ENCODE measurements around the gene PCSK2. TPM values are rescaled to one million over a fixed set of nuclear protein-coding genes. Genes with fewer than 3 reads are reported as not detected.

The PCSK2 gene
- total RNA-seq, 1 experiment from 2014 or later: not detected

DNA sequence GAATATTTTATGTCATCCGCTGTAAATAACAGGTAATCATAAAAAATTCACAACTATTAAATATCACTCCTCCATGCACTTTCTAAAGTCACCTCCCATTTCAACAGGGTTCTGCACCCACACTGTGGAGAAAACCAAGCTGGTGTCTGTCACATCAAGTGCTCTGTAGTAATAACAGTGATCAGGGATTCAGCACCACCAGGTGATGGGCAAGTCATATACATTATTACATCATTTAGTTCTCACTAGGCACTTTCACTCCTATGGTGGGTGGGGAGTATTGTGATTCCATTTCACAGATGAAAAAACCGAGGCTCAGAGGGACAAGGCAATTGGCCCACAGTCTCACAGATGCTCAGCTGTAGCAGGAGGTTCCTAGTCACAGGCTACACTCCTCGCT is 295.7 kb downstream of the PCSK2 start:
- Histone ChIP-seq H3K9me3 (ENCODE audit: insufficient read depth, low read depth) (no peaks in the 10 kb centered on the region), H3K27me3 (ENCODE audit: insufficient read depth, low read depth) (no peaks in the 10 kb centered on the region), H3K27ac (no peak overlapping the region), H3K9me2 (ENCODE audit: insufficient read depth) (peaks cover 3% of the 10 kb centered on the region), H3F3A (ENCODE audit: insufficient read depth, low read depth) (no peaks in the 10 kb centered on the region), H4K20me1 (ENCODE audit: insufficient read depth) (no peaks in the 10 kb centered on the region), H3K4me2 (no peak overlapping the region), H3K4me1 (replicated peaks; ENCODE audit: insufficient read depth) (no peaks in the 10 kb centered on the region), H3K4me3 (no peak overlapping the region), H3K36me3 (ENCODE audit: low read depth) (no peaks in the 10 kb centered on the region), H3K79me2 (ENCODE audit: low read depth) (no peaks in the 10 kb centered on the region), H2AFZ (no peak overlapping the region)
- DNase-seq: no peak
- POLR2A ChIA-PET (ENCODE audit: unreplicated experiment): no interaction called here
- intact Hi-C loops (cut with micrococcal nuclease; ENCODE audit: unreplicated experiment): loop anchor here (5.0 kb wide), 1 partner anchor 415 kb away; no protein-coding TSS in a partner anchor
- no peak for TF ChIP-seq CTCF (conservative IDR thresholded peaks at IDR 0.05)
- TF ChIP-seq EZH2 (IDR thresholded peaks at IDR 0.05; ENCODE audit: low read depth): no peak
- no TSS peak for BruUV-seq (replicated peaks)
- CTCF ChIA-PET: no interaction called here

DNA sequence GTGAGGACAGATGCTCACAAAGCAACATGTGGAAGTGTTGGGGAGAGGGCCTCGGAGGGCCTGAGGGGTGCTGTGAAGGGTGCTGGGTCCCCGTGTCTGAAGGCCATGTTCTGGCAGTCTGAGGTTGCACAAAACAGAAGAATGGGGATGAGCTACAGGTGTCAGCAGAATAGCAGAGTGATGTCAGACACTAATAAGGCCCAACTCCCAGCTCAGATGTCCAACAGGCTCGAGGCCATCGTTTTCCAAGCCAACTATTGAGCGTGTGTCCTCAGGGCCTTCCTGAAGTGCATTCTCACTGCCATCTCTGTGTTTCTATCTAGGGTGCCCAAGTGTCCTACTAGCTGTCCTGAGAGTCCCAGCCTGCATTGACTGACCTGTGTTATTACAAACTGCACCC is 296.5 kb downstream of the PCSK2 start:
- DNase-seq: no peak
- no peaks in the 10 kb centered on the region for H4K20me1 ChIP-seq (ENCODE audit: insufficient read depth)
- H3K27me3 ChIP-seq (ENCODE audit: insufficient read depth, low read depth): no peaks in the 10 kb centered on the region
- no TSS peak for BruUV-seq (replicated peaks)
- H3K9me3 ChIP-seq (ENCODE audit: insufficient read depth, low read depth): no peaks in the 10 kb centered on the region
- H3K36me3 ChIP-seq (ENCODE audit: low read depth): no peaks in the 10 kb centered on the region
- H3K79me2 ChIP-seq (ENCODE audit: low read depth): no peaks in the 10 kb centered on the region
- ChIA-PET POLR2A (ENCODE audit: unreplicated experiment) (no interaction called here), CTCF (no interaction called here)
- H3F3A ChIP-seq (ENCODE audit: insufficient read depth, low read depth): no peaks in the 10 kb centered on the region
- no peak overlapping the region for H2AFZ ChIP-seq
- intact Hi-C loops (cut with micrococcal nuclease; ENCODE audit: unreplicated experiment): loop anchor here (5.0 kb wide), 1 partner anchor 414 kb away; no protein-coding TSS in a partner anchor
- H3K4me1 ChIP-seq (replicated peaks; ENCODE audit: insufficient read depth): no peaks in the 10 kb centered on the region
- H3K4me3 ChIP-seq: no peak overlapping the region
- H3K9me2 ChIP-seq (ENCODE audit: insufficient read depth): peaks cover 3% of the 10 kb centered on the region
- TF ChIP-seq EZH2 (IDR thresholded peaks at IDR 0.05; ENCODE audit: low read depth): no peak
- H3K4me2 ChIP-seq: no peak overlapping the region
- H3K27ac ChIP-seq: no peak overlapping the region

- intact Hi-C loops (cut with micrococcal nuclease; ENCODE audit: unreplicated experiment): loop anchor here (5.0 kb wide), 1 partner anchor 413 kb away; no protein-coding TSS in a partner anchor
- Histone ChIP-seq H3K79me2 (ENCODE audit: low read depth) (no peaks in the 10 kb centered on the region), H3K36me3 (ENCODE audit: low read depth) (no peaks in the 10 kb centered on the region), H3K4me1 (replicated peaks; ENCODE audit: insufficient read depth) (no peaks in the 10 kb centered on the region), H3K27ac (no peak overlapping the region), H3K4me2 (no peak overlapping the region), H3K9me3 (ENCODE audit: insufficient read depth, low read depth) (no peaks in the 10 kb centered on the region), H2AFZ (no peak overlapping the region), H3F3A (ENCODE audit: insufficient read depth, low read depth) (no peaks in the 10 kb centered on the region), H3K4me3 (no peak overlapping the region), H3K27me3 (ENCODE audit: insufficient read depth, low read depth) (no peaks in the 10 kb centered on the region), H3K9me2 (ENCODE audit: insufficient read depth) (peaks cover 3% of the 10 kb centered on the region), H4K20me1 (ENCODE audit: insufficient read depth) (no peaks in the 10 kb centered on the region)
- ChIA-PET CTCF (no interaction called here), POLR2A (ENCODE audit: unreplicated experiment) (no interaction called here)
- DNase-seq: no peak
- no TSS peak for BruUV-seq (replicated peaks)
- TF ChIP-seq CTCF (conservative IDR thresholded peaks at IDR 0.05): no peak
- no peak for TF ChIP-seq EZH2 (IDR thresholded peaks at IDR 0.05; ENCODE audit: low read depth)
These were observed 297.7 kb downstream of the PCSK2 start for GRCh38 chr20:17524560-17524959.

- Histone ChIP-seq H3K9me2 (ENCODE audit: insufficient read depth) (peaks cover 3% of the 10 kb centered on the region), H3K4me2 (no peak overlapping the region), H3K27me3 (ENCODE audit: insufficient read depth, low read depth) (no peaks in the 10 kb centered on the region), H3K9me3 (ENCODE audit: insufficient read depth, low read depth) (no peaks in the 10 kb centered on the region), H3K79me2 (ENCODE audit: low read depth) (no peaks in the 10 kb centered on the region), H4K20me1 (ENCODE audit: insufficient read depth) (no peaks in the 10 kb centered on the region), H3K27ac (no peak overlapping the region), H3K4me1 (replicated peaks; ENCODE audit: insufficient read depth) (no peaks in the 10 kb centered on the region), H2AFZ (no peak overlapping the region), H3K4me3 (no peak overlapping the region), H3F3A (ENCODE audit: insufficient read depth, low read depth) (no peaks in the 10 kb centered on the region; the same call in 1 of the 2 replicates), H3K36me3 (ENCODE audit: low read depth) (no peaks in the 10 kb centered on the region)
- CTCF ChIA-PET: no interaction called here
- intact Hi-C loops (cut with micrococcal nuclease; ENCODE audit: unreplicated experiment): no loop called here
- no TSS peak for BruUV-seq (replicated peaks)
- DNase-seq: no peak
- POLR2A ChIA-PET (ENCODE audit: unreplicated experiment): interaction anchor here (0.6 kb wide), 1 partner anchor 157 kb away, joined by 3 read pairs; the partner anchor contains the start of gene RRBP1
- no peak for TF ChIP-seq CTCF (conservative IDR thresholded peaks at IDR 0.05)
- no peak for TF ChIP-seq EZH2 (IDR thresholded peaks at IDR 0.05; ENCODE audit: low read depth)
These were observed 298.3 kb downstream of the PCSK2 start for GRCh38 chr20:17525132-17525531.

Data from PC-9 (cell line).